Adipocyte (in vitro differentiated cells): ENCODE data around the gene PRKAR2B.
"Not testable (repeated sequence)": the region's sequence is repeated elsewhere in the genome, so short reads cannot be mapped to it uniquely, and the experiment has no call there.

Experiments used
- DNase-seq: peaks from one replicate; pipeline ENCODE4 v3.0.0-alpha.2; 2015; ENCODE audit warnings: low read depth
- H3K27me3 ChIP-seq: replicated peaks from 2 replicates; pipeline ENCODE4 v1.7.0; 2013; ENCODE audit warnings: mild to moderate bottlenecking, low read length, moderate library complexity; ENCODE audit not compliant: control insufficient read depth, insufficient read depth
- H3K36me3 ChIP-seq: 2 replicates; pipeline ENCODE4 v1.7.0; 2013; ENCODE audit warnings: low read length, mild to moderate bottlenecking, moderate library complexity; ENCODE audit not compliant: control insufficient read depth, insufficient read depth, severe bottlenecking
- H3K4me1 ChIP-seq: 2 replicates; pipeline ENCODE4 v1.7.0; 2013; ENCODE audit warnings: mild to moderate bottlenecking, low read length, moderate library complexity; ENCODE audit not compliant: control insufficient read depth, insufficient read depth
- H3K4me3 ChIP-seq: 2 replicates; pipeline ENCODE4 v1.7.0; 2013; ENCODE audit warnings: mild to moderate bottlenecking, low read length, moderate library complexity
- H3K9ac ChIP-seq: 2 replicates; pipeline ENCODE4 v1.7.0; 2013; ENCODE audit warnings: mild to moderate bottlenecking, low read length, moderate library complexity
- H3K9me3 ChIP-seq: 2 replicates; pipeline ENCODE4 v1.7.0; 2013; ENCODE audit warnings: mild to moderate bottlenecking, low read length, moderate library complexity; ENCODE audit not compliant: control insufficient read depth

PRKAR2B gene

GRCh38 chr7:107130487-107131220, 86.1 kb downstream of the PRKAR2B start:
- H3K27me3 ChIP-seq = no peaks in the 10 kb centered on the region
- H3K36me3 ChIP-seq = peaks cover 4% of the 10 kb centered on the region
- no peak for DNase-seq
- no peak overlapping the region for H3K9ac ChIP-seq
- no peak overlapping the region for H3K4me3 ChIP-seq
- H3K9me3 ChIP-seq = peaks cover 2% of the 10 kb centered on the region
- H3K4me1 ChIP-seq = no peaks in the 10 kb centered on the region

- no peak for DNase-seq
- Histone ChIP-seq H3K27me3 (no peaks in the 10 kb centered on the region), H3K36me3 (peaks cover 2% of the 10 kb centered on the region), H3K4me3 (no peak overlapping the region), H3K9ac (no peak overlapping the region), H3K9me3 (peaks cover 2% of the 10 kb centered on the region), H3K4me1 (peaks cover under 1% of the 10 kb centered on the region)
Measured at GRCh38 chr7:107133396-107133795, 88.9 kb downstream of the PRKAR2B start.

GRCh38 chr7:107138696-107139420, 94.4 kb downstream of the PRKAR2B start:
- H3K4me3 ChIP-seq = no peak overlapping the region

GRCh38 chr7:107143875-107144274, 99.4 kb downstream of the PRKAR2B start:
- H3K27me3 ChIP-seq, H3K9me3 ChIP-seq, DNase-seq, H3K36me3 ChIP-seq, H3K9ac ChIP-seq, H3K4me3 ChIP-seq: not testable (repeated sequence)
- H3K4me1 ChIP-seq = peaks cover 14% of the 10 kb centered on the region

More at GRCh38 chr7:107138696-107139420, 94.4 kb downstream of the PRKAR2B start:
- H3K4me1 ChIP-seq = peaks cover 13% of the 10 kb centered on the region
- no peaks in the 10 kb centered on the region for H3K36me3 ChIP-seq
- peak; percentile 46 for DNase-seq
- no peaks in the 10 kb centered on the region for H3K27me3 ChIP-seq
- H3K9me3 ChIP-seq = peaks cover 2% of the 10 kb centered on the region
- peak overlapping the region; percentile 7 for H3K9ac ChIP-seq

- no peaks in the 10 kb centered on the region for H3K9me3 ChIP-seq
- no peaks in the 10 kb centered on the region for H3K36me3 ChIP-seq
- DNase-seq = no peak
- no peaks in the 10 kb centered on the region for H3K27me3 ChIP-seq
- H3K9ac ChIP-seq = no peak overlapping the region
- H3K4me1 ChIP-seq = peaks cover 7% of the 10 kb centered on the region
- H3K4me3 ChIP-seq = no peak overlapping the region
Measured at GRCh38 chr7:107145067-107145838, 100.7 kb downstream of the PRKAR2B start.

- Histone ChIP-seq H3K4me3 (peak overlapping the region; percentile 14), H3K36me3 (peaks cover 4% of the 10 kb centered on the region), H3K4me1 (peaks cover 10% of the 10 kb centered on the region), H3K9ac (peak overlapping the region; percentile 36), H3K27me3 (no peaks in the 10 kb centered on the region), H3K9me3 (no peaks in the 10 kb centered on the region)
- peak; percentile 76 for DNase-seq
Measured at GRCh38 chr7:107147464-107148393, 103.2 kb downstream of the PRKAR2B start.

- Histone ChIP-seq H3K4me3 (no peak overlapping the region), H3K9ac (no peak overlapping the region), H3K9me3 (no peaks in the 10 kb centered on the region), H3K27me3 (no peaks in the 10 kb centered on the region), H3K4me1 (peaks cover 10% of the 10 kb centered on the region), H3K36me3 (peaks cover 11% of the 10 kb centered on the region)
- no peak for DNase-seq
Measured at GRCh38 chr7:107148721-107149120, 104.2 kb downstream of the PRKAR2B start.

GRCh38 chr7:107149863-107150262, 105.4 kb downstream of the PRKAR2B start:
- no peak for DNase-seq
- no peaks in the 10 kb centered on the region for H3K27me3 ChIP-seq
- no peak overlapping the region for H3K9ac ChIP-seq
- H3K9me3 ChIP-seq = no peaks in the 10 kb centered on the region
- H3K4me1 ChIP-seq = peaks cover 10% of the 10 kb centered on the region
- peaks cover 11% of the 10 kb centered on the region for H3K36me3 ChIP-seq
- H3K4me3 ChIP-seq = no peak overlapping the region

GRCh38 chr7:107150375-107151073, 106.0 kb downstream of the PRKAR2B start:
- Histone ChIP-seq H3K36me3 (peaks cover 11% of the 10 kb centered on the region), H3K9ac (no peak overlapping the region), H3K4me3 (no peak overlapping the region), H3K9me3 (no peaks in the 10 kb centered on the region), H3K4me1 (peaks cover 10% of the 10 kb centered on the region), H3K27me3 (no peaks in the 10 kb centered on the region)
- DNase-seq = peak; percentile 92

GRCh38 chr7:107151538-107151937, 107.0 kb downstream of the PRKAR2B start:
- Histone ChIP-seq H3K9ac (no peak overlapping the region), H3K36me3 (peaks cover 11% of the 10 kb centered on the region), H3K4me3 (no peak overlapping the region), H3K27me3 (no peaks in the 10 kb centered on the region), H3K4me1 (peaks cover 10% of the 10 kb centered on the region), H3K9me3 (no peaks in the 10 kb centered on the region)
- DNase-seq = no peak
